ENCODE results near the gene YBX3. TPM values are rescaled to one million over a fixed set of nuclear protein-coding genes. Genes with fewer than 3 reads are reported as not detected.

YBX3 gene
- polyA plus RNA-seq, 1 of the 3 experiments (the other 2 are of a cell fraction), result 22.4 TPM

DNA sequence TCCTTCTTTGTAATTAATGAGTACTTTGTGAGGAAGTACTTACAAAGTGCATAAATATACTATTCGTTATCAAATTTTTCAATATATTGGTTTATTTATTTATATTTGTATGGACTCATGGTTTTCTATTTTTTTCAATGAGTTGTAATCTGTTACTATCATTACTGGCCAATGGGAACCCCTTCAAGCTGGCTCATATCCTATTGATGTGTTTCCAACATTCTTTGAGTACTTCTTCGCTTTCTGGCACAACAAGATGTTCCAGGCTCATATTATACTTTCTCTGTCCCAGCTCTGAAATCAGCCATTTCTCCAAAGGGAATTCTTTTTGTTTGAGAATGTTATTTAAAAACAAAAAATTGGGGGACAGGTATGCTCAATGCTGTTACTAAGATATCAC lies 17.5 kb downstream of the YBX3 start:
- Histone ChIP-seq H3K9ac (no peak overlapping the region), H3K4me2 (no peak overlapping the region), H3F3A (replicated peaks; ENCODE audit: insufficient read depth) (no peaks in the 10 kb centered on the region), H3K36me3 (replicated peaks in 1 of 2; ENCODE audit: control insufficient read depth in 1 of 2, insufficient read depth in 2 of 2, low read length in 1 of 2) (no peaks in the 10 kb centered on the region), H3K27ac (ENCODE audit: low read depth in 2 of 2, low read length in 1 of 2) (no peak overlapping the region), H3K9me2 (no peaks in the 10 kb centered on the region), H3K27me3 (ENCODE audit: insufficient read depth) (peaks cover 10% of the 10 kb centered on the region; the same call in 1 of the 2 replicates), H3K79me2 (ENCODE audit: insufficient read depth) (no peaks in the 10 kb centered on the region), H2AFZ (ENCODE audit: low read depth) (no peak overlapping the region), H3K4me3 (ENCODE audit: low read depth in 2 of 2, low read length in 1 of 2) (no peak overlapping the region), H3K9me3 (no peaks in the 10 kb centered on the region), H3K4me1 (ENCODE audit: control insufficient read depth in 1 of 2, insufficient read depth in 2 of 2, low read depth in 1 of 2, low read length in 1 of 2) (no peaks in the 10 kb centered on the region), H4K20me1 (ENCODE audit: insufficient read depth) (no peaks in the 10 kb centered on the region)
- WGBS (ENCODE audit: low lambda C conversion rate), result 19% methylated on average over 2 of the region's 2 CpGs
- TF ChIP-seq RFX5 (IDR thresholded peaks at IDR 0.05; ENCODE audit: low read length) (peak; percentile 61; the same call in 1 of the 2 replicates), RAD21 (IDR thresholded peaks at IDR 0.05; ENCODE audit: low read length) (no peak)
- ChIA-PET CTCF (no interaction called here), POLR2A (no interaction called here)
- DNase-seq, result no peak

DNA sequence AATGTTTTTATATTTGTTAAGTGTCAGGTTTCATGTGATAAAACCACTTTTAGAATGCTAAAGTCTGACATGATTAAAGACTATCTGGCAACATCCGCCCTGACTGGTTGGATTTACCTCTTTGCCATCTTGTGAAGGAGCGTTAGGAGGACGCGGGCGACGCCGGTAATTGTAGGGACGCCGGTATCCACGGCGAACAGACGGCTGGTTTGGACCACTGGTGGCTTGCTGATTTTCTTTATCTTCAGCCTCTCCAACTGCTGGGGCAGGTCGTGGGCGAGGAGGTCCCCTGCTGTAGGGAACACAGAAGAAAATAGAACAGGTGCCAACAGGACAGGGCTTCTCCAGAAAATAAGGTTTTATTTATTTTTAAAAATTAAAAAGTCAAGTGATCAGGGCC lies 21.3 kb downstream of the YBX3 start:
- Histone ChIP-seq H3K4me2 (no peak overlapping the region), H3K36me3 (replicated peaks in 1 of 2; ENCODE audit: control insufficient read depth in 1 of 2, insufficient read depth in 2 of 2, low read length in 1 of 2) (no peaks in the 10 kb centered on the region), H3K27ac (ENCODE audit: low read depth in 2 of 2, low read length in 1 of 2) (no peak overlapping the region), H4K20me1 (ENCODE audit: insufficient read depth) (no peaks in the 10 kb centered on the region), H3K9me2 (no peaks in the 10 kb centered on the region), H3K9ac (no peak overlapping the region), H3K4me1 (ENCODE audit: control insufficient read depth in 1 of 2, insufficient read depth in 2 of 2, low read depth in 1 of 2, low read length in 1 of 2) (no peaks in the 10 kb centered on the region), H3F3A (replicated peaks; ENCODE audit: insufficient read depth) (no peaks in the 10 kb centered on the region), H3K79me2 (ENCODE audit: insufficient read depth) (no peaks in the 10 kb centered on the region), H3K4me3 (ENCODE audit: low read depth in 2 of 2, low read length in 1 of 2) (no peak overlapping the region), H3K27me3 (ENCODE audit: insufficient read depth) (peaks cover 7% of the 10 kb centered on the region; the same call in 1 of the 2 replicates), H2AFZ (ENCODE audit: low read depth) (no peak overlapping the region), H3K9me3 (no peaks in the 10 kb centered on the region)
- ChIA-PET POLR2A (no interaction called here), CTCF (no interaction called here)
- DNase-seq, result no peak
- 55% methylated on average over 14 of the region's 14 CpGs for WGBS (ENCODE audit: low lambda C conversion rate)
- TF ChIP-seq, protein P1, sequence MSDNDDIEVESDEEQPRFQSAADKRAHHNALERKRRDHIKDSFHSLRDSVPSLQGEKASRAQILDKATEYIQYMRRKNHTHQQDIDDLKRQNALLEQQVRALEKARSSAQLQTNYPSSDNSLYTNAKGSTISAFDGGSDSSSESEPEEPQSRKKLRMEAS (IDR thresholded peaks at IDR 0.05; ENCODE audit: low read depth), result no peak
- TF ChIP-seq, protein P2, sequence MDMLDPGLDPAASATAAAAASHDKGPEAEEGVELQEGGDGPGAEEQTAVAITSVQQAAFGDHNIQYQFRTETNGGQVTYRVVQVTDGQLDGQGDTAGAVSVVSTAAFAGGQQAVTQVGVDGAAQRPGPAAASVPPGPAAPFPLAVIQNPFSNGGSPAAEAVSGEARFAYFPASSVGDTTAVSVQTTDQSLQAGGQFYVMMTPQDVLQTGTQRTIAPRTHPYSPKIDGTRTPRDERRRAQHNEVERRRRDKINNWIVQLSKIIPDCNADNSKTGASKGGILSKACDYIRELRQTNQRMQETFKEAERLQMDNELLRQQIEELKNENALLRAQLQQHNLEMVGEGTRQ (IDR thresholded peaks at IDR 0.05; ENCODE audit: borderline replicate concordance, low read depth, low read length), result no peak
- TF ChIP-seq FOSL2 (IDR thresholded peaks at IDR 0.05; ENCODE audit: borderline replicate concordance, low read depth), result no peak
- TF ChIP-seq, protein P3, sequence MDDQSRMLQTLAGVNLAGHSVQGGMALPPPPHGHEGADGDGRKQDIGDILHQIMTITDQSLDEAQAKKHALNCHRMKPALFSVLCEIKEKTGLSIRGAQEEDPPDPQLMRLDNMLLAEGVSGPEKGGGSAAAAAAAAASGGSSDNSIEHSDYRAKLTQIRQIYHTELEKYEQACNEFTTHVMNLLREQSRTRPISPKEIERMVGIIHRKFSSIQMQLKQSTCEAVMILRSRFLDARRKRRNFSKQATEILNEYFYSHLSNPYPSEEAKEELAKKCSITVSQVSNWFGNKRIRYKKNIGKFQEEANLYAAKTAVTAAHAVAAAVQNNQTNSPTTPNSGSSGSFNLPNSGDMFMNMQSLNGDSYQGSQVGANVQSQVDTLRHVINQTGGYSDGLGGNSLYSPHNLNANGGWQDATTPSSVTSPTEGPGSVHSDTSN (IDR thresholded peaks at IDR 0.05), result no peak
- no peak for TF ChIP-seq RXRA (IDR thresholded peaks at IDR 0.05; ENCODE audit: borderline replicate concordance, low read depth)
- no peak for TF ChIP-seq SIN3A (IDR thresholded peaks at IDR 0.05; ENCODE audit: borderline replicate concordance, low read depth, low read length)
- no peak for TF ChIP-seq EZH2phosphoT487 (IDR thresholded peaks at IDR 0.05; ENCODE audit: borderline replicate concordance, low read depth)
- no peak for TF ChIP-seq MXI1 (IDR thresholded peaks at IDR 0.05; ENCODE audit: low read depth, low read length)
- no peak for TF ChIP-seq GATA2 (CRISPR knock-in tag; IDR thresholded peaks at IDR 0.05)
- no peak for TF ChIP-seq FOXM1 (IDR thresholded peaks at IDR 0.05; ENCODE audit: low read depth)
- TF ChIP-seq RFX5 (IDR thresholded peaks at IDR 0.05; ENCODE audit: low read length), result no peak
- TF ChIP-seq ELF1 (IDR thresholded peaks at IDR 0.05), result no peak
- TF ChIP-seq FOXJ3 (CRISPR knock-in tag; IDR thresholded peaks at IDR 0.05), result no peak
- TF ChIP-seq, protein P4, sequence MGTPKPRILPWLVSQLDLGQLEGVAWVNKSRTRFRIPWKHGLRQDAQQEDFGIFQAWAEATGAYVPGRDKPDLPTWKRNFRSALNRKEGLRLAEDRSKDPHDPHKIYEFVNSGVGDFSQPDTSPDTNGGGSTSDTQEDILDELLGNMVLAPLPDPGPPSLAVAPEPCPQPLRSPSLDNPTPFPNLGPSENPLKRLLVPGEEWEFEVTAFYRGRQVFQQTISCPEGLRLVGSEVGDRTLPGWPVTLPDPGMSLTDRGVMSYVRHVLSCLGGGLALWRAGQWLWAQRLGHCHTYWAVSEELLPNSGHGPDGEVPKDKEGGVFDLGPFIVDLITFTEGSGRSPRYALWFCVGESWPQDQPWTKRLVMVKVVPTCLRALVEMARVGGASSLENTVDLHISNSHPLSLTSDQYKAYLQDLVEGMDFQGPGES (IDR thresholded peaks at IDR 0.05; ENCODE audit: low read depth, low read length), result no peak
